ELR (cell line): ENCODE data around the gene DNAAF9.

Experiments
- DNase-seq: peaks from one replicate; pipeline ENCODE4 v3.0.0-alpha.2; 2015; ENCODE audit warnings: low read depth

DNAAF9 gene

DNA sequence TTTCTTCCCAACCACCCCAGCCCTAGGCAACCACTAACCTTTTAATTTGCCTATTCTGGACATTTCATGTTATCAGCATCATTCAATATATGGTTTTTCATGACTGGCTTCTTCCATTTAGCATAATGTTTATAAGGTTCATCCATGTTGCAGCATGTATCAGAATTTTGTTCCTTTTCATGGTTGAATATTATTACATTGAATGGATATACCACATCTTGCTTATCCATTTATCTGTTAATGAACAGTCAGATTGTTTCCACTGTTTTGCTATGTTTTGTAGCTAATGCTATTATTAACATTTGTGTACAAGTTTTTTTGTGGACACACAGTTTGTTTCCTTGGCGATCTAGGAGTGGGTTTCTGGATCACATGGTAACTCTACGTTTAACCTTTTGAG lies 3.0 kb upstream of the DNAAF9 start:
- no peak for DNase-seq

DNA sequence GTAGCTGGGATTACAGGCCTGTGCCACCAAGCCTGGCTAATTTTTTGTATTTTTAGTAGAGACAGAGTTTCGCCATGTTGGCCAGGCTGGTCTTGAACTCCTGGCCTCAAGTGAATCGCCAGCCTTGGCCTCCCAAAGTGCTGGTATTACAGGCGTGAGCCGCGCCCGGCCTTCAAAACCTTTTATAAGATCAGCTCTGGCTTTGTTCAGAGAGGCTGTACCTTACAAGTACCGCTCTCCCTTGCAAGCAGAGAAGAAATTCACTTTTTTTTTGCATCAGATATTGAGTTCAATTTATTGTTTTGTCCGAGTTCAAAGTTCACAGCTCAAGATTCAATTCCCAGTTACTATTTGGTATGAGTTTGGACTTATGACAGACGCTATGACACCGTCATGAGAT lies 1.9 kb upstream of the DNAAF9 start:
- DNase-seq, result no peak

DNA sequence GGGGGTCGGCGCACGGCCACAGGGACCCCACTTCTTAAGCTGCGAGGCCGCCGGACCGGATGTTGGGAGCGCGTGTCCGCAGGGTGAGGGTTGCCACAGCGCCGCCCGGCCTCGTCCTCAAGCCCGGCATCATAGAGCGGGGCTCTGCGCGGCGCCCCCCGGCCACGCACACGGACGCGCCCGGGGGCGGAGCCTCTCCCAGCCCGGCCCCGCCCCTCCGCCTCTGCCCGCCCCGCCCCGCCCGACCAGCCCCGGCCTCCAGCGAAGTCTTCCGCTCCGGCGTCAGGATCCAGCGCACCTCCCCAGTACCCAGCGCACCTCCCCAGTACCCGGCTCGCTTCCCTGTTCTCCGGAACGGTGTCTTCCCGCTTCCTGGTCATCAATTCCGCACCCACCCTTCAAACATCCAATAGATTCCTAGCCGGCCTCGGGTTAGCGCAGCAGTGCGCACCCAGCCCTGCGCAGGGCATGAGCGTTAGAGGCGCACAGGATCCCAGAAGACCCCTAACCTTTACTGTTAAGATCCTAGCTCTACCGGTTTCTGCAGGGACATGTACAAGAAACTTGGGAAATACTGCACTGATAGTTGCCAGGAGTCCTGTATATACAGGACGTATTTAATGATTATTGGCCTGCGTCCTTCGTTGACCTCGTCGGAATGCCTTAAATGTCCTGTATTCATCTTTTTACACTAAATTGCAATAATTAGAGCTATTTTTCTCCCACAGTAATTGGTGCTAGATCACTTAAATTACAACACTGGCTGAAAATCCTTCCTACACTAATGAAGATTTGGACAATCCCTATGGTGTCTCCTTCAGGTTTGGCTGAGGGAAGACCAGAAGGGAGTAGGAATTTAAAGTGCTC lies 535 bp upstream of the DNAAF9 start:
- peak; percentile 86 for DNase-seq

DNA sequence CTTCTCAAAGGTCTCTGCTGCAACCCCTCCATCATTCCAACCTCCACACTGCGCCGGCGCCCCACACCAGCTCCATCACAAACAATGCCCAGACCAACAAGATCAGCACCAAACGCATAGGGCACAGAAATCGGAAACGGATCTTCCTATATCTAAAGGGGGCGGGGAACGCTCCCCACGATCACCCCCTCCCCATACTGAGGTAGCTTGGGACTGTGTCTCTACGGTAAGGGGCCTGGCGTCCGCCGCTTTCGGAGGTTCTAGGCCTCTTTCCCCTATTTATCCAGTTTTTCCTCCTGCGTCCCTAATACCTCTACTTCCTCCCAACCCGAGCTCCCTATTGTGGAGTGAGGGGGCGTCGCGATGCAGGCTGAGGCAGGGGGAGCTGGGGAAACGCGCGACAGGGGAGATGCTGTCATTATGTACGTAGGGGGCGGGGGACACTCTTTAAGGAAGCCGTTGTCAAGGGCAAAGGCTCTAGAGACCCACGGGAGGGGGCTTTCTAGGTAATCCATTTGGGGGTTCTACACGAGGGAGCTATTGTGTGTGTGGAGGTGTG lies 909 bp downstream of the DNAAF9 start:
- peak; percentile 14 for DNase-seq

DNA sequence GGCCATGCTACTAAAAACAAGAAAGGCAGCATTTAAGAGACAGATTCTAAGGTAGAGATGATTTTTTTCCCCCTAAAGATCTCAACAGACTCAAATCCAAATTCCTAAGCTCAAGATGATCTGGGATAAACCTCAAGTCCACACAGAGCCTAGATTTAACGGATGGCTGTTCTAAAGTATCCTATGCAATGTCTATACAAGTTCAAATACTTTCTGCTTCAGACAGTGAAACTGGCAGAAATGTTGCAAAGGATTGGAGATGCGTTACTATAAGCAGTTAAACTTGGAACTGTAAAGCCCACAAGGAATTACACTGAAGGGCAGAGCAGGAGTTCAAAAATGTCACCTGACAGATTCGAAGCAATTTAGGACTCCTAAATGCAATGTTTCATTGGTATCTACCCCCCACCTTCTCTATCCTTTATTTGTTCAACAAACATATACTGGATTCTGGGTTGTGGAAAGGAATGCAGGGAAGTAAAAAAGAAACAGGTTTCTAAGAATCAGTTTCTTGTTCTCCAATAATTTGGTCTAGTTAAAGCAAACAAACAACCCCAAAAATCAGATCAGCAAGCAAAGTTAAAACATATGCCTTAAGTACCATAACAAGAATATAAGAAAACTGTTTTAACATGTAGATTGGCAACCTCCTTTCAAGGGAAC lies 1.6 kb downstream of the DNAAF9 start:
- DNase-seq, result no peak

DNA sequence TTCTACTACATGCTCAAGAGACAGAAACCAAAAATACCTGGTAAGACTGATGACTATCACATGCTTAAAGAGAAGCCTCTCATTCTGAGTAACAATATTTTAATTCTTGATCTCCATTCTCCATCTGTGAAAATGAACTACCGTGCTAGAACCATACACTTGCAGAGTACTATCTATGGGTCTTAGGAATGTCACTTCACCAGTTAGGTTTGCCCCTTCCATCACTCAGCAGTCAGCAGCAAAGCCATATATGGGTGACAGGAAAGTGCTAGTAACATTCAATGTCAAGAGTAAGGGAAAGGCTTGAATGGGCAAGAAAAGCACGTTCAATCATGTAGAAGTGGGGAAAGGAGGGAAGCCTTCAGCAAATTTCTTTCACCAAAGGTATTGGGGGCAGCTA lies 2.3 kb downstream of the DNAAF9 start:
- no peak for DNase-seq

DNA sequence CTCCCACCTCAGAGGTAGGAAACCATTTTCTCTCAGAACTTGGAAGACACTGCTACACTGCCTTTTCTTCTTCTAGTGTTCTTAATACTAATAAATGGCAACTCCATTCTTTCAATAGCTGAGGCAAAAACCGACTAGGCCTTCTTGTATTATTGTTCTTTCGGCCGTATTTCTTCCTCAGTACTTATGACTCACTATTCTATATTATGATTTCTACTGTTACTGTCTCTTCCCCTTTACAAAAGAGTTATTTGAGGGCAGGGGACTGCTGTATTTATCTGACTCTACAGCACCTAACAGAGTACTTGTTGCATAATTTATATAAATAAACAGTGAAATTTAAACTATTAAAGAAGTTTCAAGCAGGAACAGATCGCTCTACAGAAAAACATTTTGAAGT lies 3.1 kb downstream of the DNAAF9 start:
- no peak for DNase-seq

DNA sequence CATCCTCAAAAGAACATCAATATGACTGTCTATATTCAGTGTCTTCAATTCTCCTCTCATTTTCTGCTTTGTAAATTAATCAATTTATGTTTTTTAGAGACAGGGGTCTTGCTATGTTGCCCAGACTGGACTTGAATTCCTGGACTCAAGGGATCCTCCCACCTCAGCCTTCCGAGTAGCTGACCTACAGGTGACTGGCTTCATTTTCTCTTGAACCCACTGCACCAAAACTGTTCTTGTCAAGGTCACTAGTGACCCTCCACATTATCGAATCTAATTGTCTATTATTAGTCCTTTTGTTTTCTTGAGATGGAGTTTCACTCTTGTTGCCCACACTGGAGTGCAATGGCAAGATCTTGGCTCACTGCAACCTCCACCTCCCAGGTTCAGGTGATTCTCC lies 3.7 kb downstream of the DNAAF9 start:
- no peak for DNase-seq

DNA sequence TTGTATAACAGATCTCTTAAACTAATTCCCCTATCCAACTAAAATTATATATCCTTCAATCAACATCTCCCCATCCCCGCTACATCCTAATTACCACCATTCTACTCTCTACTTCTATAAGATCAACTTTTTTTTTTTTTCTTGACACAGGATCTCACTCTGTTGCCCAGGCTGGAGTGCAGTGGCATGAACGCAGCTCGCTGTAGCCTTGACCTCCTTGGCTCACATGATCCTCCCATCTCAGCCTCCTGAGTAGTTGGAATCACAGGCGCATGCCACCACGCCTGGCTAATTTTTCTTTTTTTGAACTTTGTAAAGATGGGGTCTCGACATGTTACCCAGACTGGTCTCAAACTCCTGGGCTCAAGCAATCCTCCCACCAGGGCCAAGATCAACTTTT lies 5.0 kb downstream of the DNAAF9 start:
- DNase-seq, result no peak

DNA sequence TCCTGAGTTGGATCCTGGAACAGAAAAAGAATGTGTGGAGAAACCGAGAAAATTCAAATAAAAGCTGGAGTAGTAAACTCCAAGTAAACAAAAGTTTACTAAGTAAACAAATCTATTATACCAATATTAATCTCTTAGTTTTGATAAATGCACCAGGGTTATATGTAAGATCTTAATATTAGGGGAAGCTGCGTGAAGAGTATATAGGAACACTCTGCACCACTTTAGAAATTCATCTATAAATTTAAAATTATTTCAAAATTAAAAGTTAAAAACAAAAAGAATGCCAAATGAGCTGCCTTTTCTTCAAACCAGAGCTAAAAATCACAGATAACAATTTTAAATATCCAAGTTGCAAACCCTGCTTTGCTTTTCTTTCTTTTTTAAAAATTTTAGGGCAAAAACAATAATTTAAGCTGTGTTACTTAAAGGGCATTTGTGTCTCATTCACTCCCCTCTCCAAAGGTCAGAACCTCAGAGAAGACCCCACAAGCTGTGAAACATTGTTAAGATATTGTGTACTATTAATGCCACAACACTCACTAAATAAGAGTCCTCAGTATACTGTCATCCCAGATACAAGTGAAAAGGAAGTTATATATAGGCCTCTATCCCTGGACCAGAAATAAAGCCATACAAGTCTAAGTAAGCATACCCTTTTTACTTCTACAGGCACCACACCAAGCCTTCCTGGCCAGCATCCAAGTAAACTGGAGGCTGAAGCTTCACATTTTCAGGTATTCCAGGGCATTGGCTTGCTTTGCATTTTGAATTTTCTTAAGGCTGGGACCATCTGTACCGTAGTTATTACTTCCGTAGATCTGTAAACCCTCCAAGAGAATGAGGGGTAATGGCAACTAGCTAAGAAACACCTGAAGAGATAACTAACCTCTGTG lies 7.0 kb downstream of the DNAAF9 start:
- no peak for DNase-seq

DNA sequence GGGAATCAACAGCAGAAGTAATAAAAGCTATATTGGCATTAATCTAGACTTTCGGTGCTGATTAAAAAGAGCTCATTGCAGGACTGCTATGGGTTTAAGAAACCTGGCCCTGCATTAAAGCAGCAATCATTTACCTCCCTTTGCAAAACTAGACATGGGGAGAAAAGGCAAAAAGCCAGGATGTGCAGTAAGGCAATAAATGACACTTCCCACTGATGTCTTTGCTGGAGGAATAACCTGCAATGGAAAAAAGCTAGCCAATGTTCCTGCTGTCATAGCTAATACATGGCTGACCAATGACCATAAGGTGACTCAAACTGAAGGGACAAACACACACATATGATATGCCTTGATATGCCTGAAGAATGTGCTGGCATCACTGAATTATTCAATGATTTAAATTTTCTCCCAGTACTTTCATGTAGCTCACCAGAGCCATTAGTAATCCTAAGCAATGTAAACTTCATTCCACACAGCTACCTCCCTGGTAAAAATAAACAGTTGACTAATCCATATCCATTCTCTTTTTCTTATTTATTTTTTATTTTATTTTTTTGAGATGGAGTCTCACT lies 8.7 kb downstream of the DNAAF9 start:
- DNase-seq, result peak; percentile 82

DNA sequence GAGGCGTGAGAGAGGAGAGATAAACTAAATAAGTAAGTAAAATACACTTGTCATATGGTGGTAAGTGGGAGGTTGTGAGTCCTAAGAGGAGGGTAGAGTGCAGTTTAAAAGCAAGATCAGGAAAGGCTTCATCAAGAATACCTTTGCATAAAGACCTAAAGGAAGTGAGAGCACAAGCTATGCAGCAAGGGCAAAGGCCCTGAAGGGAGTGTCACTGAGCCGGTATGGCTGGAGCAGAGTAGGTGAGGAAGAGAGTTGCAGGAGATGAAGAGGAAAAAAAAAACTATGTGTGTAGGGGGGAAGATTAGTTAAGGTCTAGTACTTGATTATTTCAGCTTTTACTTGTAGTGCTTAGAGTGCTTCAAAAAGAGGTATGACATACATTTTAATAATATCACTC lies 11.0 kb downstream of the DNAAF9 start:
- no peak for DNase-seq

DNA sequence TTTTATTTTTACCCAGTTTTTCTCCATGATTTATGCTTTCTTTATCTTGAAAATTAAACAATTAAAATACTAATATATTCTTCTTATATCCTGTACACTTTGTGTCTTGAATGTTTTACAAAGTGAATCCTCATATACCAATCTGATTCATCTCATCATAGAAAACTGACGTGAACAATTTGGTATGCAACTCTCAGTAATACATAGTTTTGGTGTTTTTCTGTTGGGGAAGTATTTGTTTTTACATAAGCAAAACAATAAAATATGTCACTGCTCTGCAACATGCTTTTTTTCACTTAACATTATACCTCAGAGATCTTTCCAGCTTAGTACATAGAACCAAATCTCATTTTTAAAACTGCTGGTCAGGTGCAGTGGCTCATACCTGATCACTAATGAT lies 14.7 kb downstream of the DNAAF9 start:
- no peak for DNase-seq

DNA sequence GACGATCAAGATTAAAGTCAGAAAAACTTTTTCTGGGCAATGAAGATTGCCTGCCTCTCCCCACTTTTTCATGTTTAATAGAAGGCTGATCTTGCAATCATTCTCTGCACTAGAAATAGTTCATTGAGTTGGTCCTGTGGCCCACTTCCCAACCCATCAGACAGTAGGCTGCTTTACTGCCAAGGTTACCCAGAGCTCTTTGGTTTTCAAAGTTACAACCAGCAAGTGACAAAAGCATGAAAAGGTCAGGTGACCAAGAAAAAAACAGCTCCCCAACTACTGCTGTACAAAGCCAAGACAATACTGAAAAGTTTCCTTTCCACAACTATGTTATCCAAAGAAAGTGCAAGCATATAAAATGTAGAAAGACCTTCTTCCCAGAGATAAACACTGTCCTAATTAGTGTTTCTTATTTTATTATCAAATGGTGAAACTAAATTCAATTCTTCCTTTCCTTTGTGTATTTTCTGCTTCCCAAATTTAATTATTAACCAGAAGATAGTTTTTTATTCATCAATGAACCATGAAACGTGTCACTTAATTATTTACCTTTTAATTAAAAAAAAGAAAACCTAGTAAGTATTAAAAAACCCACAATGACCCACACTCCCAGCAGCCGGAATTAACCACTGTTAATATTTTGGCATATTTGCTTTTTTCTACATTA lies 16.6 kb downstream of the DNAAF9 start:
- no peak for DNase-seq

DNA sequence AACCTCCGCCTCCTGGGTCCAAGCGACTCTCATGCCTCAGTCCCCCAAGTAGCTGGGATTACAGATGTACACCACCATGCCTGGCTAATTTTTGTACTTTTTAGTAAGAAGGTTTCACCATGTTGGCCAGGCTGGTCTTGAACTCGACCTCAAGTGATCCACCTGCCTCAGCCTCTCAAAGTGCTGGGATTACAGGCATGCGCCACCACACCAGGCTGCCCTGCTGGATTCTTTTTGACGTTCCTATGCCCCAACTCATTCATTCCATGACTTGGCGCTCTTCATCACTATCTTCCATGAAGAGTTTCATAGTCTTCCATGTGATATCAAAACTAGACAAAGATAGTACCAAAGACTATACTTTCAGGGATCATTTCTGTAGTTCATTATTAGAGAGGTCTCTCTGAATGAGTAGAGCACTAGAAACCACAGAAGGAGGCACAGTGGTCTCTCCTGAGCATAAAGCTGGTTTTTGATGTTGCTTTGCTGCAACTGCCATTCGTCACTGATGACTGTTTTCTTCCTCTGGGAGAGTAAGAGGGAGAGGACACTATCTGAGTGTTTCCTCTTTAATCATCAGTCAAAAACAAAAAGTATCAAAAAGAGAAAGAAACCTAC lies 23.5 kb downstream of the DNAAF9 start:
- DNase-seq, result no peak

DNA sequence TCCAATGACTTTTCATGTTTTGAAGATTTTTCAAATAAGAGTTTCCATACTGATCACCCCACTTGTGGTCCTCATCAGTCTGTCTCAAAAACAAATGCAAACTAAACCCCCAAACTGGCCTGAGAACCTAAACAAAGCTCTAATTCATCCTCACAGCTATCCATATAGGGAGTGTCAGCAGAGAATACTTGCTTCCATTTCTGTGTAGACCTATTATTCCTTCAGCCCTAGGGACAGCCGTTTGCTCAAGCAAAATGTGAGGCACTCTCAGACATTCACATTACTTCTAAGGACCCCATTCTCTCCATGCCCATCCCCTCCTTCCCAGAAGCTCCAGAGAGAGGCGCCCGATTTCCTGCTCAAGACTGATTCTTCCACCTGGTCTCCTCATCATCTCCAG lies 24.6 kb downstream of the DNAAF9 start:
- DNase-seq, result no peak

DNA sequence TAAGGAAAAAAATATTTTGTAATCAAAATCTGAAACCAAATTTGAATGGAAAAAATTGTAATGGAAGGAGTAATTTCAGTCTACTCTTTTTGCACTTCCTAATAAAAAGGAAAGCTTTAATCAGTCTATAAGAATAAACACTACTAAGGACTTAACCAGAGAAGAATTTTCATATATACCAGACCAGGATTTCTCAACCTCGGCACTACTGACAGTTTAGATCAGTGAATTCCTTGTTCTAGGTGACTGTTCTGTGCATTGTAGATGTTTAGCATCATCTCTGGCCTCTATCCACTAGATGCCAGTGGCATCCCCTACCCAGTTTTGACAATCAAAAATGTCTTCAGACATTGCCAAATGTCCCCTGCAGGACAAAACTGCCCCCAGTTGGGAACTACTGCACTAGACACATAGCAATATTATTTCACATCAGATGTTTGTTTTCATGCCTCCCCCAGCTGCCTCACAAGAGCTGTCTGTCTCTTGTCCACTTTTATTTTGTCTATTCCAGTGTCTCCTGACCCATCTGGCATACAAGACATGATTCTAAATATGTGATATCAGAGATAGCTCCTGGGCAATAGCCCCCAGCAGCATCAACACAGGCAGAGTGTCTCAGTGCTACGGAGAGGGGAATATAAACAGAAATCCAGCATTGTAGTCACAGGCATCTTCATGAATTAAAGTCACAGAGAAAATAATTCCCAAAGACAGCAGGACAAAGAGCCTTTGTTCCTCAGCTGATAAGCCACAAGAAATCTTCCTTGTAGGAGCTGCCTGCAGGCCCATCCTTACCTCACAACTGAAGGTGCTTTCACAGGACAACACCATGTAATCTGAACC lies 27.0 kb downstream of the DNAAF9 start:
- no peak for DNase-seq

DNA sequence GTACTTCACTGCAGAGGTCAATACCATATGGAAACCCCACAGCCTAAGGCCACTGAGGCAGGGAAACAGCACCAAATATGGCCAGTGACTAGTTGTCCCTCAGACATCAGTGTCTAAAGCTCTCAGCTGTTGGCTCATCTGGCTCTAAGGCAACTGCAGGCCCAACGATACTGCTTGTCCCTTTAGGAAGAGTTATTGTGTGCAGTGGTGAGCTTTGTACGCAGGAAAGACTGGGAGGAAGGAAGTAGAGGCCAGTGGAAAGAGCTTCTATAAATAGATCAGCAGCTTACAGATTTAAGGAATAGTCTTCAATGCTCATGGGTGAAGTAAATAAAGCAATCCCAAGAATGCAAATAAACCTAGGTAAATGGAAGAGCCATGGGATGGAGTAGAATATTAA lies 29.3 kb downstream of the DNAAF9 start:
- DNase-seq, result no peak

DNA sequence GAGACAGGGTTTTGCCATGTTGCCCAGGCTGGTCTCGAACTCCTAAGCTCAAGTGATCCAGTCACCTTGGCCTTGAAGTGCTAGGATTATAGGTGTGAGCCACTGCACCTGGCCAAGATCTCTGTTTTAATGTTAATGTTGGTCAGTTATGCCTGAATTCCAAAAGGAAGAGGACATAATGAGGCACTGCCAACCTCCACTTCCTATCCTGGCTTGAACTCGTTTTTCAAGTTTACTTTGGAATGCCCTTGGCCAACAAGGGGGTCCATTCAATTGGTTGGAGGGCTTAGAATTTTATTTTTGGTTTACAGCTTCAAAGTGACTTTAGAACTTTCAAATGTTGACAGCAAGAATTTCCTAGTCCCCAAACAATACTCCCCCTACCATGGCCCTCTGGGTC lies 29.8 kb downstream of the DNAAF9 start:
- no peak for DNase-seq

DNA sequence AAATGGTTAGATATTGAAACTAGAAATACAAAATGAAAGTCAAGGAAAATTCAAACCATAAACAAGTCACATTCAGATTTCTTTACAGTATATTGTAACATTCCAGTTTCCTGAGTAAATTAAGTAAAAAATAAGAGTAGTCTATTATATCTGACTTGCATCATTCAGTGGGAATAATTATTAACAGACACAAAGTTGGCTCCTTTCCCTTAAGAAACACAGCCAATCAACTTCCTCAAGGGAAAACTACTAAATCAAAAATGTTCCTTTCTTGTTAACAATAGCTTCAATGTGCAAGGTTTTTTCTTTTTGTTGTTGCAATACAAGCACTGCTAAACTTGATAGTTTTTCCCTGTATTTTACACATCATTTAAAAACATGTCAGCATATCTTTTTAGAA lies 33.2 kb downstream of the DNAAF9 start:
- DNase-seq, result no peak
